Thymus (tissue), 11 donors: Measurements from ENCODE around the gene LGALS8. TPM values are rescaled to one million over a fixed set of nuclear protein-coding genes. Genes with fewer than 3 reads are reported as not detected.

Experiments
- DNase-seq, 9 donors: peaks; one replicate each; pipeline ENCODE4 v3.0.0-alpha.2; 2013; ENCODE audit warnings: low spot score in 9 of 9, low read depth in 6 of 9, missing footprints in 1 of 9
- H3K27ac ChIP-seq, 2 donors: one replicate each; pipeline ENCODE4 v1.5.1; 2013; ENCODE audit warnings: control low read depth in 1 of 2, low read depth in 1 of 2, low read length in 1 of 2, mild to moderate bottlenecking in 1 of 2, moderate library complexity in 1 of 2
- H3K27me3 ChIP-seq, 2 donors: one replicate each; pipeline ENCODE4 v1.5.1; 2013; ENCODE audit warnings: low read length in 1 of 2; ENCODE audit not compliant: control insufficient read depth in 2 of 2, insufficient read depth in 1 of 2
- H3K36me3 ChIP-seq, 2 donors: one replicate each; pipeline ENCODE4 v1.5.1; 2013; ENCODE audit warnings: low read length in 1 of 2, mild to moderate bottlenecking in 1 of 2, moderate library complexity in 1 of 2; ENCODE audit not compliant: control insufficient read depth in 2 of 2, insufficient read depth in 2 of 2
- H3K4me1 ChIP-seq, 2 donors: one replicate each; pipeline ENCODE4 v1.5.1; 2013; ENCODE audit warnings: low read length in 2 of 2; ENCODE audit not compliant: control insufficient read depth in 2 of 2, insufficient read depth in 2 of 2
- H3K4me3 ChIP-seq, 2 donors: one replicate each; pipeline ENCODE4 v1.5.1; 2013; ENCODE audit warnings: low read length in 2 of 2, control low read depth in 1 of 2, mild to moderate bottlenecking in 1 of 2
- H3K9me3 ChIP-seq, 2 donors: one replicate each; pipeline ENCODE4 v1.5.1; 2013; ENCODE audit warnings: low read length in 1 of 2, mild to moderate bottlenecking in 1 of 2; ENCODE audit not compliant: control insufficient read depth in 2 of 2, insufficient read depth in 1 of 2
- WGBS: extraction: QIAGEN DNeasy Blood & Tissue Kit; methylation state at CpG from one replicate; pipeline ENCODE4 v1.1.7; 2013; 5-methylcytosine and 5-hydroxymethylcytosine counted together
- polyA plus RNA-seq: library from polyadenylated mRNA; stranded (reverse); fragments of 200-250 nt; gene quantifications from one replicate; pipeline ENCODE4 v1.2.3, GENCODE V29; 2013
- total RNA-seq: library from RNA; stranded (reverse); fragments of 120-200 nt; gene quantifications from one replicate; pipeline ENCODE4 v1.2.4, GENCODE V29; 2013
- donor health status: healthy.

The LGALS8 gene
- total and polyA plus RNA-seq, 2 donors = 32.1 to 41.6 TPM

GRCh38 chr1:236530286-236530685 lies 6.5 kb downstream of the LGALS8 start:
- no peak overlapping the region for H3K4me3 ChIP-seq
- H3K27ac ChIP-seq = no peak overlapping the region
- H3K27me3 ChIP-seq = no peaks in the 10 kb centered on the region
- no peaks in the 10 kb centered on the region for H3K9me3 ChIP-seq
- peaks cover 14 to 38% of the 10 kb centered on the region in 2 donors for H3K36me3 ChIP-seq
- no peaks in the 10 kb centered on the region for H3K4me1 ChIP-seq
- DNase-seq = no peak
- WGBS = 94% methylated on average over 1 of the region's 1 CpG

- Histone ChIP-seq H3K4me3 (no peak overlapping the region), H3K27me3 (no peaks in the 10 kb centered on the region), H3K27ac (no peak overlapping the region), H3K9me3 (no peaks in the 10 kb centered on the region), H3K4me1 (no peaks in the 10 kb centered on the region), H3K36me3 (peaks cover 19 to 41% of the 10 kb centered on the region in 2 donors)
- 84% methylated on average over 5 of the region's 5 CpGs for WGBS
- DNase-seq = no peak
Observed at GRCh38 chr1:236530959-236531358, 7.2 kb downstream of the LGALS8 start.

GRCh38 chr1:236532850-236533249 lies 9.1 kb downstream of the LGALS8 start:
- H3K9me3 ChIP-seq = no peaks in the 10 kb centered on the region
- 96% methylated on average over 4 of the region's 4 CpGs for WGBS
- H3K4me1 ChIP-seq = no peaks in the 10 kb centered on the region
- no peak overlapping the region for H3K4me3 ChIP-seq
- no peak for DNase-seq
- H3K27ac ChIP-seq = no peak overlapping the region
- peaks cover 18 to 36% of the 10 kb centered on the region in 2 donors for H3K36me3 ChIP-seq
- H3K27me3 ChIP-seq = no peaks in the 10 kb centered on the region

- Histone ChIP-seq H3K27me3 (no peaks in the 10 kb centered on the region), H3K36me3 (peaks cover 30 to 50% of the 10 kb centered on the region in 2 donors), H3K9me3 (no peaks in the 10 kb centered on the region), H3K27ac (no peak overlapping the region), H3K4me1 (no peaks in the 10 kb centered on the region), H3K4me3 (no peak overlapping the region)
- 92% methylated on average over 4 of the region's 4 CpGs for WGBS
- no peak for DNase-seq
Observed at GRCh38 chr1:236534151-236534651, 10.4 kb downstream of the LGALS8 start.

GRCh38 chr1:236535190-236535589 lies 11.4 kb downstream of the LGALS8 start:
- no peak overlapping the region for H3K4me3 ChIP-seq
- 100% methylated on average over 1 of the region's 1 CpG for WGBS
- no peaks in the 10 kb centered on the region for H3K27me3 ChIP-seq
- no peaks in the 10 kb centered on the region for H3K9me3 ChIP-seq
- no peak overlapping the region for H3K27ac ChIP-seq
- no peaks in the 10 kb centered on the region for H3K4me1 ChIP-seq
- peaks cover 40 to 60% of the 10 kb centered on the region in 2 donors for H3K36me3 ChIP-seq
- DNase-seq = no peak

GRCh38 chr1:236535662-236536161 lies 11.9 kb downstream of the LGALS8 start:
- H3K4me1 ChIP-seq = no peaks in the 10 kb centered on the region
- 98% methylated on average over 6 of the region's 6 CpGs for WGBS
- H3K27me3 ChIP-seq = no peaks in the 10 kb centered on the region
- no peak overlapping the region for H3K4me3 ChIP-seq
- H3K27ac ChIP-seq = no peak overlapping the region
- DNase-seq = no peak
- peaks cover 43 to 62% of the 10 kb centered on the region in 2 donors for H3K36me3 ChIP-seq
- no peaks in the 10 kb centered on the region for H3K9me3 ChIP-seq

GRCh38 chr1:236536540-236536939 lies 12.8 kb downstream of the LGALS8 start:
- H3K36me3 ChIP-seq = peaks cover 50 to 68% of the 10 kb centered on the region in 2 donors
- DNase-seq = no peak
- WGBS = 95% methylated on average over 5 of the region's 5 CpGs

GRCh38 chr1:236540813-236541465 lies 17.2 kb downstream of the LGALS8 start:
- no peak overlapping the region for H3K27ac ChIP-seq
- no peaks in the 10 kb centered on the region for H3K9me3 ChIP-seq
- H3K36me3 ChIP-seq = peaks cover 78 to 88% of the 10 kb centered on the region in 2 donors
- WGBS = 96% methylated on average over 4 of the region's 4 CpGs
- no peak overlapping the region for H3K4me3 ChIP-seq
- no peaks in the 10 kb centered on the region for H3K27me3 ChIP-seq
- no peak for DNase-seq
- no peaks in the 10 kb centered on the region for H3K4me1 ChIP-seq

More at GRCh38 chr1:236536540-236536939, 12.8 kb downstream of the LGALS8 start:
- Histone ChIP-seq H3K4me1 (no peaks in the 10 kb centered on the region), H3K27ac (no peak overlapping the region), H3K27me3 (no peaks in the 10 kb centered on the region), H3K9me3 (no peaks in the 10 kb centered on the region), H3K4me3 (no peak overlapping the region)

GRCh38 chr1:236541710-236542109 lies 17.9 kb downstream of the LGALS8 start:
- no peak for DNase-seq
- 98% methylated on average over 4 of the region's 4 CpGs for WGBS
- H3K36me3 ChIP-seq = peaks cover 74 to 92% of the 10 kb centered on the region in 2 donors
- H3K4me3 ChIP-seq = no peak overlapping the region
- no peaks in the 10 kb centered on the region for H3K4me1 ChIP-seq
- H3K9me3 ChIP-seq = no peaks in the 10 kb centered on the region
- no peaks in the 10 kb centered on the region for H3K27me3 ChIP-seq
- H3K27ac ChIP-seq = no peak overlapping the region
